ENCODE data around the gene IL10RB.

GRCh38 chr21:33273044-33273443, 6.9 kb downstream of the IL10RB start:
- no peak for TF ChIP-seq RAD21 (CRISPR knock-in tag; IDR thresholded peaks at IDR 0.05)
- no peak for TF ChIP-seq NFATC3 (CRISPR knock-in tag; IDR thresholded peaks at IDR 0.05)
- no peak for TF ChIP-seq BRF2 (CRISPR knock-in tag; IDR thresholded peaks at IDR 0.05)
- TF ChIP-seq ZNF788 (CRISPR knock-in tag; IDR thresholded peaks at IDR 0.05; ENCODE audit: borderline replicate concordance): no peak
- no peak for TF ChIP-seq SIN3B (IDR thresholded peaks at IDR 0.05; ENCODE audit: low read length)
- TF ChIP-seq CTCF (CRISPR knock-in tag; IDR thresholded peaks at IDR 0.05): no peak
- TF ChIP-seq ZNF512B (CRISPR knock-in tag; IDR thresholded peaks at IDR 0.05; ENCODE audit: borderline replicate concordance): no peak
- TF ChIP-seq TCF7L2 (IDR thresholded peaks at IDR 0.05; ENCODE audit: low read depth, low read length): no peak
- no peak for TF ChIP-seq JUND (CRISPR knock-in tag; IDR thresholded peaks at IDR 0.05)
- no peak for TF ChIP-seq ZNF30 (CRISPR knock-in tag; IDR thresholded peaks at IDR 0.05)
- TF ChIP-seq PHF21A (CRISPR knock-in tag; IDR thresholded peaks at IDR 0.05): no peak
- no peak for TF ChIP-seq ZNF549 (CRISPR knock-in tag; IDR thresholded peaks at IDR 0.05)
- TF ChIP-seq ZBTB33 (CRISPR knock-in tag; IDR thresholded peaks at IDR 0.05): no peak
